D721Med (cell line): Measurements from ENCODE around the gene RTN4R.

Experiments
- DNase-seq: peaks from one replicate; pipeline ENCODE4 v3.0.0; 2011; ENCODE audit warnings: low spot score; ENCODE audit not compliant: insufficient read length
- FAIRE-seq: peaks from 2 replicates; lab custom pipeline; 2011; peaks lifted over from hg19 to GRCh38; lab: Jason Lieb, UNC
- TF ChIP-seq, protein P1 (sequence below): IDR thresholded peaks from 2 replicates; pipeline ENCODE4 v1.5.1; 2012; ENCODE audit warnings: mild to moderate bottlenecking, control low read depth; ENCODE audit not compliant: insufficient read depth; ENCODE audit errors: missing control alignments

RTN4R gene

DNA sequence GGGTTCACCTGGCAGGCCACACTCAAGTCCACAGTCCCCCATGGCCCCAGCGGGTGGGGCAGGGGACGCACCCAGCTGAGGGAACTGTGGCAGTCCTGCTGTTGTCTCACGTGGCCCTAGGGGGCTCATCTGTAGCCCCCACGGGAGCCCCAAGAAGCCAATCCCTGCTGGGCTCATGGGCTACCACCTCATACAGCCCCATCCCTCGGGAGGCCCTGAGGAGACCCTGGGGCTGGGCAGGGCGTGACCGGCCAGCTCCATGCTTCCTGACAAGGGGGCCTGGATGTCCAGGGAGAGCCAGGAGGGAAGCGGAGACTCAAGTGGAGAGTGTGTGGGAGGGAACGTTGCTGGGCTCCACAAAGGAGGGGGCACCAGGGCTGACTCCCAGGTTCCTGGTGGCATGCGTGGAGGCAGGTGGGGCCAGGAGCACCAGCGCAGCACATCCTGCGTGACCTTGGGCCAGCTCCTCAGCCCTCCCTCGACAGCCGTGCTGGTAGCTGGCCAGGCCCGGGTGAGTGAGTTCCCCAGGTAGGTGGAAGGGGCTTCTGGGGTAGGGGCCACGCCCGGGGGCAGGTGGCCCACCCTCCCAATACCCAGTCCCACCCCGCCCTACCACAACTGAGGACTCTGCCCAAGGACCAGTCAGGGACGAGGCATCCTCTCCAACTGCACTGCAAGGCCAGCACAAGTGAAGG is 7.9 kb downstream of the RTN4R start:
- TF ChIP-seq, protein P1, sequence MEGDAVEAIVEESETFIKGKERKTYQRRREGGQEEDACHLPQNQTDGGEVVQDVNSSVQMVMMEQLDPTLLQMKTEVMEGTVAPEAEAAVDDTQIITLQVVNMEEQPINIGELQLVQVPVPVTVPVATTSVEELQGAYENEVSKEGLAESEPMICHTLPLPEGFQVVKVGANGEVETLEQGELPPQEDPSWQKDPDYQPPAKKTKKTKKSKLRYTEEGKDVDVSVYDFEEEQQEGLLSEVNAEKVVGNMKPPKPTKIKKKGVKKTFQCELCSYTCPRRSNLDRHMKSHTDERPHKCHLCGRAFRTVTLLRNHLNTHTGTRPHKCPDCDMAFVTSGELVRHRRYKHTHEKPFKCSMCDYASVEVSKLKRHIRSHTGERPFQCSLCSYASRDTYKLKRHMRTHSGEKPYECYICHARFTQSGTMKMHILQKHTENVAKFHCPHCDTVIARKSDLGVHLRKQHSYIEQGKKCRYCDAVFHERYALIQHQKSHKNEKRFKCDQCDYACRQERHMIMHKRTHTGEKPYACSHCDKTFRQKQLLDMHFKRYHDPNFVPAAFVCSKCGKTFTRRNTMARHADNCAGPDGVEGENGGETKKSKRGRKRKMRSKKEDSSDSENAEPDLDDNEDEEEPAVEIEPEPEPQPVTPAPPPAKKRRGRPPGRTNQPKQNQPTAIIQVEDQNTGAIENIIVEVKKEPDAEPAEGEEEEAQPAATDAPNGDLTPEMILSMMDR = no peak
- DNase-seq (no peak), FAIRE-seq (no peak)

- TF ChIP-seq, protein P1 = no peak
- DNase-seq (no peak), FAIRE-seq (no peak)
Observed at GRCh38 chr22:20259327-20259688, 8.8 kb downstream of the RTN4R start.

- DNase-seq (no peak), FAIRE-seq (no peak)
- TF ChIP-seq, protein P1 = peak; percentile 28
Observed at GRCh38 chr22:20258584-20259326, 9.4 kb downstream of the RTN4R start.

DNA sequence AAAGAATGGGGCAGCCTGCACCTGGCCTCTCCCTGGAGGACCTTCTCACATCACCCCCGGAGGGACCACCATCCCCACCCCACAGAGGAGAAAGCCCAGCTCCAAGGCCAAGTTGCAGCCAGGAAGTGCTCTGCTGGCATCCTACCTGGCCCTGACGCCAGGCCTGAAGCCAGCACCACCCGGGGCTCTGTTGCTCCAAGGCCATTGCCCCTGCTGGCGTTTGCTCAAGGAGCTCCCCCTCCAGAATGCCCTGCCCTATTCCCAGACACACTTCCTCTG is 10.2 kb downstream of the RTN4R start:
- FAIRE-seq (no peak), DNase-seq (no peak)
- TF ChIP-seq, protein P1 = no peak

GRCh38 chr22:20257212-20258020 is 10.7 kb downstream of the RTN4R start:
- DNase-seq = no peak
- FAIRE-seq = no peak

DNA sequence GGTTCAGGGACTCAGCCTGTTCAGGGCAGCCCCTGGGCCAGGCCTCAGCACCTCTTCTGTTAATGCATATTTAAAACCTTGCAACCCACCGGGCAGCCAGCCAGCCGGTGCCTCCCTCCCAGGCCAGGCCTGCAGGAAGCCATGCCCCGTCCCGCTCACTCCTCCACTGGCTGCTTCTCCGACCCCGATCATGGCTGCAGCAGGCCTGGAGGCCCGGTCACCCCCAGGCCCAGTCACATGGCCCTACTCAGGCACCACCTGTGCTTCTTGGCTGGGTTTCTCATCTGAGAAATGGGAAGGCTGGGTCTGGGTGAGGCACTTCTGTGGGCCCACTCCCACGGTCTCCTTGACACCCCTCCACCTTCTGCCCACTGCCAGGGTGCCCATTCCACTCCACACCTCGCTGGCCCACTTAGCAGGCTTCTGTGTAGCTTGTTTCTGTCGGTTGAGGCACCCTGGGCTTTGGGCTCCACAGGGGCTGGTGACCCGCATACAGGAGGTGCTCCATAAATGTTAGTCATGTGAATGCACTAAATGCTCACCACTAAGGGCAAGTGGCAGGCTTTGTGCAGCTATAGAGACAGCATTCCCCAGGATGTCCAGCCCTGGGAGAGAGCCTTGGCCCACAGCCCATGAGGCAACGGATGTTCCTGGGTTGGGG is 11.4 kb downstream of the RTN4R start:
- no peak for DNase-seq
- TF ChIP-seq, protein P1 = no peak
- FAIRE-seq = no peak

More at GRCh38 chr22:20257212-20258020, 10.7 kb downstream of the RTN4R start:
- TF ChIP-seq, protein P1 = no peak
